Caki2 (cell line): ENCODE measurements around the gene SMAD7. TPM values are rescaled to one million over a fixed set of nuclear protein-coding genes. Genes with fewer than 3 reads are reported as not detected.
A peak's percentile ranks its signal among the peaks of the same experiment; 100 is the strongest.

ENCODE experiments used
- DNase-seq: peaks from one replicate; pipeline ENCODE4 v3.0.0-alpha.2; 2015; ENCODE audit warnings: low read depth
- in situ Hi-C: cut with HindIII; loops from 2 replicates; pipeline ENCODE4 v1.10.0; 2016; ENCODE audit warnings: low sequenced_read_pairs, low pct_unique_long_range_greater_than_20kb, mixed read lengths
- total RNA-seq: library from RNA; depleted of rRNA; stranded (reverse); fragments of >200 nt; shearing (Covaris generic); gene quantifications from 2 replicates; pipeline ENCODE4 v1.2.3, GENCODE V29; 2014; ENCODE audit warnings: low replicate concordance

SMAD7 gene
- total RNA-seq, 1 experiment from 2014 or later: 38.0 TPM

DNA sequence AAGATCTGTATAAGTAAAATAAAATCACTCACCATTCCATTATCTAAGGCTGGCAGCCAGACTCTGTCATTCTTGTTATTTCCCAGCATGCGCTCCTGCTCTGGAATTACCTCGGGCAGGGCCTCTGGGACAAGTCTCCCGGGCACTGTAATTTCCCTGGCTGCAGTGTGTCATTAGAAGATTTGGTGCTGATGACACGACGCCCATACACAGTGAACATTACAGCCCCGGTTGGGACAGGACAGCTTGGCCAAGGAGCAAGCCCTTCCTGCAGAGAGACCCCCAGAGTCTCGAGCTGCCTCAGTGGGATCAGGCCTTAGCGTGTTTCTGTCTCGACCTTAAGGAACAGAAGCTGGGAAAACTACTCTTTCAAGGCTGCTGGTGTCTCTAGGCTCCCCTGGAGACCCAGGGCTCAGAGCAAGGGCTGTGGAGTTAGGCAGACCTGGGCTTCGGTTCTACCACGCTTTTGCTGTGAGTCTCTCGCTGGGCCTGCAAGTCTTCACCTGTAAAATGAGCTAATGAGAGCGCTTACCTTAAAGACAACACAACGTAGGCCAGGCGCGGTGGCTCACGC is 39.7 kb downstream of the SMAD7 start:
- no peak for DNase-seq
- in situ Hi-C loops: no loop called here

GRCh38 chr18:48909721-48910120 is 41.0 kb downstream of the SMAD7 start:
- no peak for DNase-seq
- in situ Hi-C loops: no loop called here

- in situ Hi-C loops: no loop called here
- DNase-seq: no peak
Measured at GRCh38 chr18:48908916-48909315, 41.8 kb downstream of the SMAD7 start.

DNA sequence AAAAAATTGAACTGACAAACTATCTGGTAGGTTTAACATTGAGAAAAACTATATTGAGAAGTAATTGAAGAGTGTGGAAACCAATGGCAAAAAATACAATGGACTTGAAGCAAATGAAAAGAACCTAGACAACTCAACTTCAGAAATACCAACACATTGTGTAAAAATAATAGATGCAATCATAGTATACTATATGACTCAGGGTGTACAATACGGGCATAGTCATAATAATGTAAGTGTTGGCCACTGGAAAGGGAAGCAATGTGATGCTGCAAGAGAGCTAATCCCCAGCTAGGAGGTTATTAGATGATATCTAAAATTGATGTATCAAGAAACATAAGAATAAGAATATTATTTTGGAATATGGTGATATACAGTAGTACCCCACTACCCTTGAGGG is 45.3 kb downstream of the SMAD7 start:
- in situ Hi-C loops: no loop called here
- no peak for DNase-seq

DNA sequence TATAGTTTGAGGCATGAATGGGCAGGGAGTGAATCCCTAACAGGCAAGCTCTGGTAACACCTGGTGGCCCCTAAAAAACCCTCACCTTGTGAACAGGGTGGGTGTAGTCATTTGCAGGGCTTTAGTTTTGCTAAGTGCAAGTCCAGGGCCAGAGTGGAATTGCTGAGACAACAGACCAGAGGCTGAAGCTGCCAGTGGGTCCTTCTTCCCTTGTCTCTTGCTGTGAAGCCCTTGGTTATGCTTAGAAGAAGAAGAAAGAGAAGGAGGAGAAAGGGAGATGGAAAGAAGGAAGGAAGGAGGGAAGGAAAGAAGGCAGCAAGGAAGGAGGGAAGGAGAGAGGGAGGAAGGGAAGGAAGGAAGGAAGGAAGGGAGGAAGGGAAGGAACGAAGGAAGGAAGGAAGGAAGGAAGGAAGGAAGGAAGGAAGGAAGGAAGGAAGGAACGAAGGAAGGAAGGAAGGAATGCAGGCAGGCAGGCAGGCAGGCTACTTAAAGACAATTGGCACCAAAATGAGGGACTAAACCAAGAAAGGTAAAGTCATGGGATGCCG is 45.8 kb downstream of the SMAD7 start:
- no peak for DNase-seq
- in situ Hi-C loops: no loop called here

GRCh38 chr18:48904091-48904490 is 46.7 kb downstream of the SMAD7 start:
- in situ Hi-C loops: no loop called here
- DNase-seq: no peak

GRCh38 chr18:48902856-48903601 is 47.7 kb downstream of the SMAD7 start:
- no peak for DNase-seq
- in situ Hi-C loops: no loop called here

- DNase-seq: peak; percentile 77
- in situ Hi-C loops: no loop called here
Measured at GRCh38 chr18:48902023-48902855, 48.5 kb downstream of the SMAD7 start.

- DNase-seq: no peak
- in situ Hi-C loops: no loop called here
Measured at GRCh38 chr18:48901145-48902022, 49.4 kb downstream of the SMAD7 start.

- in situ Hi-C loops: no loop called here
- DNase-seq: no peak
Measured at GRCh38 chr18:48900469-48900868, 50.3 kb downstream of the SMAD7 start.

GRCh38 chr18:48899558-48900174 is 51.1 kb downstream of the SMAD7 start:
- DNase-seq: no peak
- in situ Hi-C loops: no loop called here

DNA sequence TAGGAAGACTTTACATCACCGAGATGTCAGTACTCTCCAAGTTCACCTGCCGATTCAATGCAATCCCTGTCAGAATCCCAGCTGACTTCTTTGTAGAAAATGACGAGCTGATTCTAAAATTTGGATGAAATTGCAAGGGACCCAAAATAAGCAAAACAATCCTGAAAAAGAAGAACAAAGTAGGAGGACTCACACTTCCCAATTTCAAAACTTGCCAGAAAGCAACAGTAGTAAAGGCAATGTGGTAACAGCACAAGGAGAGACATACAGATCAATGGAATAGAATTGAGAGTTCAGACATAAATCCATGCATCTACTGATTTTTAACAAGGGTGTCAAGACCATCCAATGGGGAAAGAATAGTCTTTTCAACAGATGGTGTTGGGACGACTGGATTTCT is 52.2 kb downstream of the SMAD7 start:
- in situ Hi-C loops: no loop called here
- no peak for DNase-seq

DNA sequence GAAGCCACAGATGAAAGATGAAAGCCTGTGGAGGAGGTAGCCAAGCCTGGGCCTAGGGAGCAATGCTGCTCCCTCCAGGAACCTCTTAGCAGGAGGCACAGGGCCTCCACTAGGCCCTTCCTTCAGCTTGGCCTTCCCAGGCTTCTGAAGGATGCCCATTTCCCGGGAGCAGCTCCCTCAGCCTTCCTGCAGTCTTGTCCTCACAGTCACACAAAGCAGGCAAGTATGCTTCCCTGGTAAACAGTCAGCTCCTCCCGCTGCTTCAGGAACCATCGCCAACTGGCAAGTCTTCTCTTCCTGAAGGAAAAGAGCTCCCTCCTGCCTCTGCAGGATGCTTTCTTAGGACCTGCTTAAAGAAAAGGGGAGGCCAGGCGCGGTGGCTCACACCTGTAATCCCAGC is 53.2 kb downstream of the SMAD7 start:
- no peak for DNase-seq
- in situ Hi-C loops: no loop called here

GRCh38 chr18:48896875-48897511 is 53.8 kb downstream of the SMAD7 start:
- peak; percentile 75 for DNase-seq
- in situ Hi-C loops: no loop called here

DNA sequence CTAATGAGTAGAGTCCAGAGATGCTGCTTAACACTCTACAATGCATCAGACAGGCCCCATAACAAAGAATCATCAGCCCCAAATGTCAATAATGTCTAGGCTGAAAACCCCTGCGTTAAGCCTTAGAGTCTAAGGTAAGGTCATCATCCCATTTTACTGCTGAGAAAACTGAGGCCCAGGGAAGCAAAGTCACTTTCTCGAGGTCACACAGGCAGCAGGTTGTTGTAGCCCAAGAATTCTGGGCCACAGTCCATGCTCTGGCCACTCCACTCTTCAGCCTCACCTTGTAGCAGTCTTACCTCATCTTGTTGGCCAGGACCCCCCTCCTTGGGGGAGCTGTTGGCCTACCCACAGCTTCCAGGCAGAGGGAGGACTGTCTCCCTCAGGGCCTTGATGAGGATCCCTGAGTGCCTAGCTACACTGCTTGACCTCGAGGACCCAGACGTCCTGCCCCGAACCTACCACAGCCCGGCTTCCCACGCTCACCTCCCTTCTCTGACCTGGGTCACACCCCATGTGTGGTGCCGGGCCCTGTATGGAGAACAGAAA is 54.4 kb downstream of the SMAD7 start:
- DNase-seq: no peak
- in situ Hi-C loops: no loop called here

DNA sequence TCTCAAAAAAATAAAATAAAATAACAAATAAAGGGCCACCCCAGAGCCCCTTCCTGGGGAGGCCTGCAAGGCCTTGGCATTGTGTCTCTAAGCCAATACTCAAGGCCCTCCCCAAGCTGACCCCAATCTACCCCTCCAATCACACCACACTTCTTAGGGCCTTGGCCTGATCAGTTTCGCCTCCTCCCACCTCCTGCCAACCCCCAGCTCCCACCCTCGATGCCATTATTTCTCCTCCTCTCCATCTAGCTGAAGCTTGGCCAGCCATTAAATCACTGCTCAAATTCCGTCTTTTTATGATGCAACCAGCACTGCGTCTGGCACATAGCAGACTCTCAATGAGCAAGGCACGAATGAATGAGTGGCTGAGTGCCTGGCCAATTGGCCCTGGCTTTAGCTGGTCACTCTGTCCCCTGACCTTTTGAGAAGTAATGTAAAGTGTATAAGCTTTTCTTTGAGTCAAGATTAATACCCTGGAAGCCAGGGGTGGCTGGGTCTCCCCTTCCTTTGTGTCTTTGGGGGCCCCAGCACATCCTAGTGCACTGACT is 55.9 kb downstream of the SMAD7 start:
- DNase-seq: no peak

More for the DNA sequence above, 55.9 kb downstream of the SMAD7 start:
- in situ Hi-C loops: no loop called here
